ENCODE results near the gene RHEX.

The RHEX gene

GRCh38 chr1:206015071-206015470 lies 37.9 kb upstream of the RHEX start:
- Histone ChIP-seq H3K27me3 (ENCODE audit: control insufficient read depth in 1 of 2, insufficient read depth in 2 of 2, low read length in 2 of 2) (no peaks in the 10 kb centered on the region), H3K4me1 (ENCODE audit: insufficient read depth, low read length) (no peaks in the 10 kb centered on the region), H3K9ac (ENCODE audit: low read length) (no peak overlapping the region), H3K9me3 (ENCODE audit: low read length) (no peaks in the 10 kb centered on the region), H3K4me3 (ENCODE audit: low read depth in 1 of 2, low read length in 2 of 2) (no peak overlapping the region), H3K36me3 (ENCODE audit: insufficient read depth, low read length) (no peaks in the 10 kb centered on the region), H3K27ac (ENCODE audit: low read depth, low read length) (no peak overlapping the region)

GRCh38 chr1:206020393-206021007 lies 32.5 kb upstream of the RHEX start:
- no peaks in the 10 kb centered on the region for H3K9me3 ChIP-seq (ENCODE audit: low read length)
- no peaks in the 10 kb centered on the region for H3K36me3 ChIP-seq (ENCODE audit: insufficient read depth, low read length)
- H3K4me3 ChIP-seq (ENCODE audit: low read depth in 1 of 2, low read length in 2 of 2) = no peak overlapping the region
- H3K27me3 ChIP-seq (ENCODE audit: control insufficient read depth in 1 of 2, insufficient read depth in 2 of 2, low read length in 2 of 2) = no peaks in the 10 kb centered on the region
- no peaks in the 10 kb centered on the region for H3K4me1 ChIP-seq (ENCODE audit: insufficient read depth, low read length)
- no peak overlapping the region for H3K9ac ChIP-seq (ENCODE audit: low read length)
- no peak overlapping the region for H3K27ac ChIP-seq (ENCODE audit: low read depth, low read length)

- no peaks in the 10 kb centered on the region for H3K9me3 ChIP-seq (ENCODE audit: low read length)
- no peaks in the 10 kb centered on the region for H3K4me1 ChIP-seq (ENCODE audit: insufficient read depth, low read length)
- no peak overlapping the region for H3K27ac ChIP-seq (ENCODE audit: low read depth, low read length)
- no peaks in the 10 kb centered on the region for H3K36me3 ChIP-seq (ENCODE audit: insufficient read depth, low read length)
- H3K9ac ChIP-seq (ENCODE audit: low read length) = no peak overlapping the region
- H3K4me3 ChIP-seq (ENCODE audit: low read depth in 1 of 2, low read length in 2 of 2) = no peak overlapping the region
- no peaks in the 10 kb centered on the region for H3K27me3 ChIP-seq (ENCODE audit: control insufficient read depth in 1 of 2, insufficient read depth in 2 of 2, low read length in 2 of 2)
Measured at GRCh38 chr1:206021008-206021625, 31.9 kb upstream of the RHEX start.

- H3K27me3 ChIP-seq (ENCODE audit: control insufficient read depth in 1 of 2, insufficient read depth in 2 of 2, low read length in 2 of 2) = no peaks in the 10 kb centered on the region
- H3K4me1 ChIP-seq (ENCODE audit: insufficient read depth, low read length) = no peaks in the 10 kb centered on the region
- no peaks in the 10 kb centered on the region for H3K9me3 ChIP-seq (ENCODE audit: low read length)
- no peak overlapping the region for H3K9ac ChIP-seq (ENCODE audit: low read length)
- no peak overlapping the region for H3K4me3 ChIP-seq (ENCODE audit: low read depth in 1 of 2, low read length in 2 of 2)
- H3K27ac ChIP-seq (ENCODE audit: low read depth, low read length) = no peak overlapping the region
- no peaks in the 10 kb centered on the region for H3K36me3 ChIP-seq (ENCODE audit: insufficient read depth, low read length)
Measured at GRCh38 chr1:206021626-206022365, 31.2 kb upstream of the RHEX start.

GRCh38 chr1:206022766-206023165 lies 30.2 kb upstream of the RHEX start:
- Histone ChIP-seq H3K27ac (ENCODE audit: low read depth, low read length) (no peak overlapping the region), H3K4me3 (ENCODE audit: low read depth in 1 of 2, low read length in 2 of 2) (no peak overlapping the region), H3K27me3 (ENCODE audit: control insufficient read depth in 1 of 2, insufficient read depth in 2 of 2, low read length in 2 of 2) (no peaks in the 10 kb centered on the region), H3K9me3 (ENCODE audit: low read length) (no peaks in the 10 kb centered on the region), H3K4me1 (ENCODE audit: insufficient read depth, low read length) (no peaks in the 10 kb centered on the region), H3K36me3 (ENCODE audit: insufficient read depth, low read length) (no peaks in the 10 kb centered on the region), H3K9ac (ENCODE audit: low read length) (no peak overlapping the region)

GRCh38 chr1:206023695-206024094 lies 29.3 kb upstream of the RHEX start, which contains the start of gene CTSE:
Gene CTSE, minus strand, starts transcription at chr1:206023895. Its CDS starts 104 bp downstream, at chr1:206023791.
- Histone ChIP-seq H3K27ac (ENCODE audit: low read depth, low read length) (no peak within 1 kb of the TSS), H3K9me3 (ENCODE audit: low read length) (no peaks in the 10 kb centered on the region), H3K4me3 (ENCODE audit: low read depth in 1 of 2, low read length in 2 of 2) (no peak within 1 kb of the TSS), H3K27me3 (ENCODE audit: control insufficient read depth in 1 of 2, insufficient read depth in 2 of 2, low read length in 2 of 2) (no peaks in the 10 kb centered on the region), H3K9ac (ENCODE audit: low read length) (no peak within 1 kb of the TSS), H3K36me3 (ENCODE audit: insufficient read depth, low read length) (no peaks in the 10 kb centered on the region), H3K4me1 (ENCODE audit: insufficient read depth, low read length) (no peaks in the 10 kb centered on the region)

GRCh38 chr1:206025283-206025820 lies 27.6 kb upstream of the RHEX start:
- no peak overlapping the region for H3K4me3 ChIP-seq (ENCODE audit: low read depth in 1 of 2, low read length in 2 of 2)
- peaks cover 0 to 6% of the 10 kb centered on the region in 2 donors for H3K27me3 ChIP-seq (ENCODE audit: control insufficient read depth in 1 of 2, insufficient read depth in 2 of 2, low read length in 2 of 2)
- H3K4me1 ChIP-seq (ENCODE audit: insufficient read depth, low read length) = no peaks in the 10 kb centered on the region
- H3K9me3 ChIP-seq (ENCODE audit: low read length) = no peaks in the 10 kb centered on the region
- H3K27ac ChIP-seq (ENCODE audit: low read depth, low read length) = no peak overlapping the region
- H3K36me3 ChIP-seq (ENCODE audit: insufficient read depth, low read length) = no peaks in the 10 kb centered on the region
- no peak overlapping the region for H3K9ac ChIP-seq (ENCODE audit: low read length)

GRCh38 chr1:206029484-206029883 lies 23.5 kb upstream of the RHEX start:
- H3K9ac ChIP-seq (ENCODE audit: low read length) = no peak overlapping the region
- no peaks in the 10 kb centered on the region for H3K9me3 ChIP-seq (ENCODE audit: low read length)
- no peaks in the 10 kb centered on the region for H3K4me1 ChIP-seq (ENCODE audit: insufficient read depth, low read length)
- no peak overlapping the region for H3K4me3 ChIP-seq (ENCODE audit: low read depth in 1 of 2, low read length in 2 of 2)
- H3K27me3 ChIP-seq (ENCODE audit: control insufficient read depth in 1 of 2, insufficient read depth in 2 of 2, low read length in 2 of 2) = peaks cover 0 to 6% of the 10 kb centered on the region in 2 donors
- no peak overlapping the region for H3K27ac ChIP-seq (ENCODE audit: low read depth, low read length)
- H3K36me3 ChIP-seq (ENCODE audit: insufficient read depth, low read length) = no peaks in the 10 kb centered on the region

- no peak overlapping the region for H3K9ac ChIP-seq (ENCODE audit: low read length)
- H3K27me3 ChIP-seq (ENCODE audit: control insufficient read depth in 1 of 2, insufficient read depth in 2 of 2, low read length in 2 of 2) = peaks cover 0 to 6% of the 10 kb centered on the region in 2 donors
- H3K4me1 ChIP-seq (ENCODE audit: insufficient read depth, low read length) = no peaks in the 10 kb centered on the region
- H3K36me3 ChIP-seq (ENCODE audit: insufficient read depth, low read length) = no peaks in the 10 kb centered on the region
- H3K4me3 ChIP-seq (ENCODE audit: low read depth in 1 of 2, low read length in 2 of 2) = no peak overlapping the region
- no peak overlapping the region for H3K27ac ChIP-seq (ENCODE audit: low read depth, low read length)
- H3K9me3 ChIP-seq (ENCODE audit: low read length) = no peaks in the 10 kb centered on the region
Measured at GRCh38 chr1:206030191-206030590, 22.8 kb upstream of the RHEX start.

- Histone ChIP-seq H3K9me3 (ENCODE audit: low read length) (no peaks in the 10 kb centered on the region), H3K36me3 (ENCODE audit: insufficient read depth, low read length) (no peaks in the 10 kb centered on the region), H3K4me1 (ENCODE audit: insufficient read depth, low read length) (no peaks in the 10 kb centered on the region), H3K4me3 (ENCODE audit: low read depth in 1 of 2, low read length in 2 of 2) (no peak overlapping the region), H3K9ac (ENCODE audit: low read length) (no peak overlapping the region), H3K27ac (ENCODE audit: low read depth, low read length) (no peak overlapping the region), H3K27me3 (ENCODE audit: control insufficient read depth in 1 of 2, insufficient read depth in 2 of 2, low read length in 2 of 2) (peaks cover 0 to 6% of the 10 kb centered on the region in 2 donors)
Measured at GRCh38 chr1:206030714-206031113, 22.3 kb upstream of the RHEX start.

GRCh38 chr1:206032380-206033140 lies 20.4 kb upstream of the RHEX start:
- Histone ChIP-seq H3K9me3 (ENCODE audit: low read length) (no peaks in the 10 kb centered on the region), H3K4me3 (ENCODE audit: low read depth in 1 of 2, low read length in 2 of 2) (no peak overlapping the region), H3K9ac (ENCODE audit: low read length) (no peak overlapping the region), H3K4me1 (ENCODE audit: insufficient read depth, low read length) (no peaks in the 10 kb centered on the region), H3K27ac (ENCODE audit: low read depth, low read length) (no peak overlapping the region), H3K36me3 (ENCODE audit: insufficient read depth, low read length) (no peaks in the 10 kb centered on the region), H3K27me3 (ENCODE audit: control insufficient read depth in 1 of 2, insufficient read depth in 2 of 2, low read length in 2 of 2) (peaks cover 0 to 6% of the 10 kb centered on the region in 2 donors)

All from muscle layer of colon (tissue), 2 donors.